Measurements from ENCODE around the gene PRM2. TPM values are rescaled to one million over a fixed set of nuclear protein-coding genes. Genes with fewer than 3 reads are reported as not detected.

PRM2 gene
- total RNA-seq, 1 experiment from 2014 or later: not detected

DNA sequence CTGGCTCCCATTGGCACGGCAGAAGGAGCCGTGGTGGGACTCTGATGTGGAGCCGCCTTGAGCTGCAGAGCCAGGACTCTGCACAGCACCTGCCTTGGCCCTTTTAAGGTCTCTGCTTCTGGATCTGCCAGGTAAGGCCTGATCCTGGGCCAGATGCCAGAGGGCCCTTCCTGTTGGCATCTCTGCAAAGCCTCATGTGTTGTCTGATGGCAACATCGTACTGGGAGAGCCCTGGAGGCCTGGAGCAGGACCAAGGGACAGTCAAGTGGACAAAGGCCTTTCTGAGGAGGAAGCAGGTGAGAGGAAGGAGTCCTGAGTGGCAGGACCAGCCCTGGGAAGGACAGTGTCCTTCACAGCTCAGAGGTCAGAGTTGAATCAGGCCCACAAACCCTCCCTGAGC is 46.4 kb downstream of the PRM2 start:
- DNase-seq (ENCODE audit: low spot score): no peak

DNA sequence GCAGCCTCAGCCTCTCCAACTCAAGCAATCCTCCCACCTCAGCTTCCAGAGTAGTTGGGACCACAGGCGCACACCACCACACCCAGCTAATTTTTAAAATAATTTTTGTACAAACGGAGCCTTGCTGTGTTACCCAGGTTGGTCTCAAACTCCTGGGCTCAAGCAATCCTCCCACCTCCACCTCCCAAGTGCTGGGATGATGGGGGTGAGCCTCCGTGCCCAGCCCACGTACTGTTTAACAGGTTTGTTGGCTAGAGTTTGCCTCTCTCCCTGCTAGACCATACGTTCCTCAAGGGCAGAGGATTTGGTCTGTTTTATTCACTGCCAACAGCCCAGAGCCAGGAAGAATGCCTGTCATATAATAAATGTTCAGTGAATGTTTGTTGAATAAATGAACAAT is 46.8 kb downstream of the PRM2 start:
- no peak for DNase-seq (ENCODE audit: low spot score)

GRCh38 chr16:11225677-11226549 is 50.4 kb downstream of the PRM2 start:
- DNase-seq (ENCODE audit: low spot score): no peak

Other genes with a start within 250 kb of the PRM2 start
- gene SOCS1, start 20.3 kb downstream of the PRM2 start, total RNA-seq (2014; rRNA removed; shearing (Covaris generic)): 0.39 and 1.3 TPM in 2 replicates
- not detected in 2 replicates for gene TNP2, start 7.2 kb downstream of the PRM2 start, total RNA-seq (2014; rRNA removed; shearing (Covaris generic))
- not detected in 2 replicates for gene PRM3, start 2.9 kb downstream of the PRM2 start, total RNA-seq (2014; rRNA removed; shearing (Covaris generic))
- gene PRM1, start 4.8 kb upstream of the PRM2 start, total RNA-seq (2014; rRNA removed; shearing (Covaris generic)): not detected in 2 replicates
- gene RMI2, start 69.0 kb upstream of the PRM2 start, total RNA-seq (2014; rRNA removed; shearing (Covaris generic)): 19.9 and 21.8 TPM in 2 replicates